ENCODE measurements around the gene MYOZ3. TPM values are rescaled to one million over a fixed set of nuclear protein-coding genes. Genes with fewer than 3 reads are reported as not detected.
A peak's percentile ranks its signal among the peaks of the same experiment; 100 is the strongest.

The MYOZ3 gene
- total RNA-seq, 2 donors from 2014 or later = 2.0 to 3.5 TPM

- Histone ChIP-seq H3K36me3 (peaks cover 10% of the 10 kb centered on the region), H3K27me3 (no peaks in the 10 kb centered on the region), H3K4me3 (peak overlapping the region in 1 of 2 donors; percentile 11), H3K27ac (peak overlapping the region; percentile 99), H3K9me3 (no peaks in the 10 kb centered on the region), H3K4me1 (peaks cover 0 to 81% of the 10 kb centered on the region in 2 donors)
- no peak for TF ChIP-seq CTCF (IDR thresholded peaks at IDR 0.05)
- DNase-seq (ENCODE audit: low spot score) = no peak
Observed at GRCh38 chr5:150628936-150629485, 32.0 kb upstream of the MYOZ3 start.

GRCh38 chr5:150630016-150630415, 31.0 kb upstream of the MYOZ3 start:
- no peaks in the 10 kb centered on the region for H3K9me3 ChIP-seq
- H3K27ac ChIP-seq = peak overlapping the region; percentile 99
- peaks cover 0 to 84% of the 10 kb centered on the region in 2 donors for H3K4me1 ChIP-seq
- no peak for TF ChIP-seq CTCF (IDR thresholded peaks at IDR 0.05)
- H3K4me3 ChIP-seq = no peak overlapping the region
- H3K27me3 ChIP-seq = no peaks in the 10 kb centered on the region
- H3K36me3 ChIP-seq = peaks cover 19% of the 10 kb centered on the region
- DNase-seq (ENCODE audit: low spot score) = no peak

- Histone ChIP-seq H3K36me3 (peaks cover 22% of the 10 kb centered on the region), H3K4me3 (no peak overlapping the region), H3K27me3 (no peaks in the 10 kb centered on the region), H3K27ac (peak overlapping the region; percentile 99), H3K4me1 (peaks cover 0 to 90% of the 10 kb centered on the region in 2 donors), H3K9me3 (no peaks in the 10 kb centered on the region)
- no peak for DNase-seq (ENCODE audit: low spot score)
- TF ChIP-seq CTCF (IDR thresholded peaks at IDR 0.05) = no peak
Observed at GRCh38 chr5:150630461-150631325, 30.4 kb upstream of the MYOZ3 start.

GRCh38 chr5:150631326-150631701, 29.7 kb upstream of the MYOZ3 start:
- peaks cover 22% of the 10 kb centered on the region for H3K36me3 ChIP-seq
- no peak for TF ChIP-seq CTCF (IDR thresholded peaks at IDR 0.05)
- no peak overlapping the region for H3K4me3 ChIP-seq
- no peak for DNase-seq (ENCODE audit: low spot score)
- peaks cover 0 to 92% of the 10 kb centered on the region in 2 donors for H3K4me1 ChIP-seq
- peak overlapping the region; percentile 99 for H3K27ac ChIP-seq
- no peaks in the 10 kb centered on the region for H3K9me3 ChIP-seq
- H3K27me3 ChIP-seq = no peaks in the 10 kb centered on the region

GRCh38 chr5:150632305-150633160, 28.5 kb upstream of the MYOZ3 start:
- Histone ChIP-seq H3K9me3 (no peaks in the 10 kb centered on the region), H3K27me3 (no peaks in the 10 kb centered on the region), H3K4me1 (peaks cover 0 to 92% of the 10 kb centered on the region in 2 donors), H3K27ac (peak overlapping the region; percentile 99), H3K4me3 (no peak overlapping the region), H3K36me3 (peaks cover 22% of the 10 kb centered on the region)
- no peak for TF ChIP-seq CTCF (IDR thresholded peaks at IDR 0.05)
- DNase-seq (ENCODE audit: low spot score) = no peak

All from right atrium auricular region (tissue), 2 donors.